Amygdala (tissue), 56 donors: Measurements from ENCODE around the gene PHLPP1.

Source experiments
- DNase-seq, 56 donors: peaks; one replicate each; lab custom pipeline; 2025; lab: John Stamatoyannopoulos, UW

Gene PHLPP1

GRCh38 chr18:62919109-62919838 lies 203.9 kb downstream of the PHLPP1 start:
- DNase-seq = no peak

GRCh38 chr18:62925031-62925688 lies 209.8 kb downstream of the PHLPP1 start:
- DNase-seq = no peak

GRCh38 chr18:62928326-62928725 lies 213.0 kb downstream of the PHLPP1 start:
- no peak for DNase-seq

GRCh38 chr18:62933261-62933887 lies 218.0 kb downstream of the PHLPP1 start:
- no peak for DNase-seq

- no peak for DNase-seq
Observed at GRCh38 chr18:62935994-62936393, 220.7 kb downstream of the PHLPP1 start.

GRCh38 chr18:62937065-62937464 lies 221.7 kb downstream of the PHLPP1 start:
- no peak for DNase-seq

GRCh38 chr18:62938006-62938405 lies 222.7 kb downstream of the PHLPP1 start:
- DNase-seq = no peak

GRCh38 chr18:62938487-62938886 lies 223.1 kb downstream of the PHLPP1 start:
- no peak for DNase-seq

GRCh38 chr18:62939433-62939832 lies 224.1 kb downstream of the PHLPP1 start:
- DNase-seq = no peak

- no peak for DNase-seq
Observed at GRCh38 chr18:62939926-62940325, 224.6 kb downstream of the PHLPP1 start.

GRCh38 chr18:62942578-62942977 lies 227.2 kb downstream of the PHLPP1 start:
- no peak for DNase-seq

- DNase-seq = no peak
Observed at GRCh38 chr18:62944454-62944853, 229.1 kb downstream of the PHLPP1 start.

GRCh38 chr18:62948788-62949187 lies 233.4 kb downstream of the PHLPP1 start:
- DNase-seq = no peak

- peak in 1 of 56 donors; percentile 13 for DNase-seq
Observed at GRCh38 chr18:62950246-62950645, 234.9 kb downstream of the PHLPP1 start.

GRCh38 chr18:62952807-62953206 lies 237.5 kb downstream of the PHLPP1 start:
- DNase-seq = no peak

- DNase-seq = no peak
Observed at GRCh38 chr18:62953663-62954062, 238.3 kb downstream of the PHLPP1 start.

GRCh38 chr18:62954366-62954765 lies 239.0 kb downstream of the PHLPP1 start:
- DNase-seq = no peak

GRCh38 chr18:62957885-62958472 lies 242.6 kb downstream of the PHLPP1 start:
- no peak for DNase-seq

GRCh38 chr18:62959481-62959880 lies 244.1 kb downstream of the PHLPP1 start:
- no peak for DNase-seq

GRCh38 chr18:62963507-62963906 lies 248.2 kb downstream of the PHLPP1 start:
- no peak for DNase-seq

- DNase-seq = peak in 5 of 56 donors; percentile 15 to 38 (median 27)
Observed at GRCh38 chr18:62964432-62964831, 249.1 kb downstream of the PHLPP1 start.
